GM12872 (cell line): Measurements from ENCODE around the gene POLA2.

Experiments used
- TF ChIP-seq, protein P1 (sequence below): IDR thresholded peaks from 3 replicates; pipeline ENCODE4 v1.5.1; 2011; ENCODE audit warnings: low read depth, mild to moderate bottlenecking, low read length, moderate library complexity; ENCODE audit not compliant: insufficient read depth

POLA2 gene

DNA sequence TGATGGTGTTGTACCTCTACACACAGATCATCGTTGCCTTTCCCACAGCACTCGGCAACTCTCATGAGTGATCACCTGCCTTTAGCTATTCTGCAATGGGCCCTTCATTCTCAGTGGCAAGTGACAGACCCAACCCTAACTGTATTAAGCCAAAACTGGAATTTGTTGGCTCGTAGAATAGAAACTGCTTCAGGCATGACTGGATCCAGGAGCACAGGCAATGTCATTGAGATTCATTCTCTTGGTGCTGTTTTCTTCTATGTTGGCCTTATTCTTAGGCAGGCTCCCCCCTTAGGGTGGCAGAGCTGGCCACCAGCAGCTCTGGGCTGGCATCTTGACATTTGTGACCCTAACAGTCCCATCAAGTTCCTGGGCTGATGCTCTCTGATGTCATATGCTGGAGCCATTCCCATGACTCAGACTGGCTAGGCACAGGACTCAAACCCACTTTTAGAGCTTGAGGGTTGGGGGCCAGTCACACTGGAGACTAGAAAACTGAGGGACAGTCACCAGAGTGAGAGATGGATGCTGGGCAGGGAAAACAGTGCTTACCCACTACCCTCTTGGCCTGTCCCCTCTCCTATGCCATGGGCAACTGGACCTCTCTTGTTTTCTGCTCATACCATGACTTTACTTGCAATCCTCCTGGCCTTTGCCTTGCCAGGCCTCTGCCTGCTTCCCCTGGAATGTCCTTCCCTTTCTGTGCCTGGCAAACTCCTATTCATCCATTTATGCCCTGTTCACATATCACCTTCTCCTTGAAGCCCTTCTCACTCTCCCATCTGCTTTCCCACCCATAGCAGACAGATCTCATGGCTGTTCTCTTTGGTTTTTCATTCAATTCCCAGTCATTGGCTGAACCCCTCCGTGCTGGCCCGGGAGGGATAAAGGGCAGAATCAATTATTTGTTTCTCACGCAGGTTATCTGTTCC, 45.8 kb downstream of the POLA2 start:
- TF ChIP-seq, protein P1, sequence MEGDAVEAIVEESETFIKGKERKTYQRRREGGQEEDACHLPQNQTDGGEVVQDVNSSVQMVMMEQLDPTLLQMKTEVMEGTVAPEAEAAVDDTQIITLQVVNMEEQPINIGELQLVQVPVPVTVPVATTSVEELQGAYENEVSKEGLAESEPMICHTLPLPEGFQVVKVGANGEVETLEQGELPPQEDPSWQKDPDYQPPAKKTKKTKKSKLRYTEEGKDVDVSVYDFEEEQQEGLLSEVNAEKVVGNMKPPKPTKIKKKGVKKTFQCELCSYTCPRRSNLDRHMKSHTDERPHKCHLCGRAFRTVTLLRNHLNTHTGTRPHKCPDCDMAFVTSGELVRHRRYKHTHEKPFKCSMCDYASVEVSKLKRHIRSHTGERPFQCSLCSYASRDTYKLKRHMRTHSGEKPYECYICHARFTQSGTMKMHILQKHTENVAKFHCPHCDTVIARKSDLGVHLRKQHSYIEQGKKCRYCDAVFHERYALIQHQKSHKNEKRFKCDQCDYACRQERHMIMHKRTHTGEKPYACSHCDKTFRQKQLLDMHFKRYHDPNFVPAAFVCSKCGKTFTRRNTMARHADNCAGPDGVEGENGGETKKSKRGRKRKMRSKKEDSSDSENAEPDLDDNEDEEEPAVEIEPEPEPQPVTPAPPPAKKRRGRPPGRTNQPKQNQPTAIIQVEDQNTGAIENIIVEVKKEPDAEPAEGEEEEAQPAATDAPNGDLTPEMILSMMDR, result no peak

- TF ChIP-seq, protein P1, result no peak
These were observed 46.6 kb downstream of the POLA2 start for GRCh38 chr11:65308281-65308891.

GRCh38 chr11:65309006-65309405, 47.2 kb downstream of the POLA2 start:
- TF ChIP-seq, protein P1, result no peak

DNA sequence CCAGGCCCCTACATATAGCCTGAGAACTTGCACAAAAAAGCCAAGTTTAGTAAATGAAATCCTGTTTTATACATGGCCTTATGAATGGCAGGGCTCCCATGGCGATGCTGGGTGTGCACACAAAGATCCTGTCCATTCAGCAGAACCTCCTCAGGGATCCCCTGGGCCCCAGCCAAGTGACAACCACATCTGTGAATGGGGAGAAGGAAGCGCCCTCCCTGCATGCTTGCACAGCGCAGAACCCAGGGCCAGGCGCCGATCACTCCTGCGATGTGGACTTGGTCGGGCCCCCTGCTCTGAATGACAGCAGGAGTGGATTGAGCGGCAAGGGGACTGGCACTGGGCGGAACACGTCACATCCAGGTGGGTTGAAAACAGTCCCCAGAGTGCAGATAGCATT, 48.5 kb downstream of the POLA2 start:
- TF ChIP-seq, protein P1, result no peak

DNA sequence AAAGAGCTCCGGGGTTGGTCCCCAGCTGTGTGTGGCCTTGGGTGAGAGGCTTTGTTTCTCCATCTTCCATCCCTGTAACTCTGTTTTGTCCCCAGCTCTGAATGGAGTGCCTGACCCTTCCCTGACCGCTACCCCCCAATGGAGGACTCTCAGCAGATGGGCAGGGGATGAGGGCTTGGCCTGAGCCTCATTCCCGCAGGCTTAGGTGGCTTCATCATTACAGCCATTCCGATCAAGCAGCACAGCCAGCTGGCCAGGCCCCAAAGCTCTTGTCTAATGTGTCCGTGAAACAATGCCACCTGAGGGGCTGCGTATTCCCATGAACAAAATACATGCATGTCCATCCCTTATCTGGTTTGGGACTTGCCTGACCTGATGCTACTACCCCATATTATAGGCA, 49.0 kb downstream of the POLA2 start:
- TF ChIP-seq, protein P1, result no peak

DNA sequence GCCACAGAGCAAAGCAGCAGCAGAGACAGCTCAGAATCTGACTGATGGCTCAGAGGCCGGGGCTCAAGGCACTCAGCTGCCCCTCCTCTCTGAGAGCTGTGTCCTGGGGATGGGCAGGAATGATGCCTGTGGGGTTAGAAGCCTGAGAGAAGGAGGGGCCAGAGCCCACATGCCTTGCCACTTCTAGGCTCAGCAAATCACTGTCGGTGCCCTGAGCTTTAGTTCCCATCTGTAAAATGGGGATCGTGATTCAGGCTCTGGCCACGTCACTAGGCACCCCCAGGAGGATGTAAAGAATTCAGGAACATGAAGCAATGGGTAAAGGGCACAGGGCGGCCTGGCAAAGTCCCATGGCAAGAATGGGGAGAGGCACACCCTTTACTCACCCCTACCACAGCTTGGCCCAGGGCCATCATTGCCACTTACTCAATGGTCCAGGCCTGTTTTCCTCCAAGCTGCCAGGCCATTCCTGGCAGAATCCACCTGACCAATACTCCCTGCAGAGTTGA, 49.5 kb downstream of the POLA2 start:
- TF ChIP-seq, protein P1, result no peak

DNA sequence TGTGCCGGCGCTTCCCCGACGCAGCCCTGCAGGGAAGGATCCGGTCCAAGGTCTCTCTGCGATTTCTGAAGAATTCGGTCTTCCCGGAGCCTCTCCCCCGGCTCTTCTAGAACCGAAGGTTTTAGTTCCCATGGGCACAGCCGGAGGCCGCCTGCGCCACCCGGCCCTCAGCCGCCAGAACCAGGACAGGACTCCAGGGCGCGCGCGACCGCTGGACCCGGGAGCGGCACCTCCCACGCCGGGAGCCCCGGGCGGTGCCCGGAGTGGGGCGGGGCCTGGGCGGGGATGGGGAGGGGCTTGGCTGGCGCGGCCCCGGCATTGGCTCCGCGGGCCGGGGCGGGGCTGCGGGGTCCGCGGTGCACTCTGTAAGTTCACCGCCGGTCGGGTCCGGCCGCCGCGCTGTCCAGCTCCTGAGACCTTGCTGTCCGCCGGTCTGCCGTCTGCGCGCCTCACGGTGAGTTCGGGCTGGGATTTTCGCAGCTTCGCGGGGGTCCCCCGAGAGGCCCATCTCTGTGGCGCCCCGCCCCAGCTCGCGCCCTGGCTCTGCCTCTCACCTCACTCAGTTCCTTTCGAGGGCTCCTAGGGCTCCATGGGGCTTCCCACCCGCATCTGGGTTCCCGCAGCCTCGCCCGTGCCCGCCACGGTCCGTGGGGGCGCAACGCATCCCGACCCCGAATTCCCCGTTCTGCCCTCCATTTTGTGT, 52.9 kb downstream of the POLA2 start, which contains the start of gene CDC42EP2:
Gene CDC42EP2 (plus strand): TSS at position 366 of the 703 bp plus-strand sequence. CDS start 6,033 bp downstream, outside the sequence.
- TF ChIP-seq, protein P1, result no peak
